ENCODE results near the gene TNXB.

TNXB gene

DNA sequence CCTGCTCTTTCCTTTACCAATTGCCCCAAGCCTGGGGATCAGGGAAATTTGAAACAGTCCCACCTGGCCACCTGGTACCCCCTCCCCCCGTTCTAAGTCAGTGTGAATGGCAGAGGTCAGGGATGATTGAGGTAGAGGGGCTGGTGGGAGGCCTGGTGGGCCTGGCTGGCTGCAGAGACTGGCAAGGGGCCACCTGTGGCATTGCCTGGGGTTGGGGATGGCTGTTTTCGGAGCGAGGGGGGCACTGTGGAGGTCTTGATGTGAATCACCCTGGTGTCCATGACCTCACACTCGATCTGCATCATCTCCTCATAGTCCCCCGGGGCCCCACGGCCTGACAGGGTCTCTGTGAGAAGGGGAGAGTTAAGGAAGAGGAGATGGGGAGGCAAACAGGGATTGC is 6.5 kb upstream of the TNXB start:
- TF ChIP-seq EZH2phosphoT487 (IDR thresholded peaks at IDR 0.05; ENCODE audit: low read depth) = no peak
- TF ChIP-seq, protein P1, sequence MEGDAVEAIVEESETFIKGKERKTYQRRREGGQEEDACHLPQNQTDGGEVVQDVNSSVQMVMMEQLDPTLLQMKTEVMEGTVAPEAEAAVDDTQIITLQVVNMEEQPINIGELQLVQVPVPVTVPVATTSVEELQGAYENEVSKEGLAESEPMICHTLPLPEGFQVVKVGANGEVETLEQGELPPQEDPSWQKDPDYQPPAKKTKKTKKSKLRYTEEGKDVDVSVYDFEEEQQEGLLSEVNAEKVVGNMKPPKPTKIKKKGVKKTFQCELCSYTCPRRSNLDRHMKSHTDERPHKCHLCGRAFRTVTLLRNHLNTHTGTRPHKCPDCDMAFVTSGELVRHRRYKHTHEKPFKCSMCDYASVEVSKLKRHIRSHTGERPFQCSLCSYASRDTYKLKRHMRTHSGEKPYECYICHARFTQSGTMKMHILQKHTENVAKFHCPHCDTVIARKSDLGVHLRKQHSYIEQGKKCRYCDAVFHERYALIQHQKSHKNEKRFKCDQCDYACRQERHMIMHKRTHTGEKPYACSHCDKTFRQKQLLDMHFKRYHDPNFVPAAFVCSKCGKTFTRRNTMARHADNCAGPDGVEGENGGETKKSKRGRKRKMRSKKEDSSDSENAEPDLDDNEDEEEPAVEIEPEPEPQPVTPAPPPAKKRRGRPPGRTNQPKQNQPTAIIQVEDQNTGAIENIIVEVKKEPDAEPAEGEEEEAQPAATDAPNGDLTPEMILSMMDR (IDR thresholded peaks at IDR 0.05; ENCODE audit: low read depth, low read length) = no peak
- no peak overlapping the region for H3K27ac ChIP-seq (ENCODE audit: low read length)

DNA sequence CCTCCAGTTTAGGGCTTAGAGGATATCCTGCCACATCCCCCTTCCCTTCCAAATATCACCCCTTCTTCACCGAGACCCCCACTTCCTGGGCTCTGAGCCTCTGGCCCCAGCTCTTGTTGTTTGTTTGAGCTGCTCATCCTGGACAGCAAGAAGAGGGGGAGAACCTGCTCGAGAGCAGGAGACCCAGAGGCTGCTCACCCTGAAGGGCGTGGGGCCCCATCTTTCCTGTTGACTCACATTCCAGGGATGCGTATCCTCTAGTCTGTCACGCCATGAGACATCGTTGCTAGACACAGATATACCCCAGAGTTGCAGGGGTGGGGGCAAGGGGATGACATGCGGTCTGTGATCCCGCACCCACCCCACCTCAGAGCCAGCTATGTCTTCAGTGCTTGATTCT is 5.7 kb upstream of the TNXB start:
- no peak overlapping the region for H2AFZ ChIP-seq (ENCODE audit: low read depth, low read length)
- H3K27me3 ChIP-seq (ENCODE audit: low read depth, low read length) = no peaks in the 10 kb centered on the region
- no peak for TF ChIP-seq EZH2phosphoT487 (IDR thresholded peaks at IDR 0.05; ENCODE audit: low read depth)
- TF ChIP-seq, protein P1 (IDR thresholded peaks at IDR 0.05; ENCODE audit: low read depth, low read length) = no peak
- H3K9me3 ChIP-seq (ENCODE audit: insufficient read depth, low read length) = no peaks in the 10 kb centered on the region
- H3K4me1 ChIP-seq (ENCODE audit: low read length) = no peaks in the 10 kb centered on the region; the same call in 1 of the 2 replicates
- H3K27ac ChIP-seq (ENCODE audit: low read length) = no peak overlapping the region
- H3K9ac ChIP-seq (ENCODE audit: low read length) = no peak overlapping the region
- H3K4me3 ChIP-seq (ENCODE audit: low read length) = no peak overlapping the region
- no peak overlapping the region for H3K4me2 ChIP-seq (ENCODE audit: low read length)
- no peaks in the 10 kb centered on the region for H4K20me1 ChIP-seq (ENCODE audit: insufficient read depth, low read length)
- H3K36me3 ChIP-seq (replicated peaks; ENCODE audit: low read depth, low read length) = peaks cover 6% of the 10 kb centered on the region
- H3K79me2 ChIP-seq (ENCODE audit: low read length) = no peaks in the 10 kb centered on the region

More for the DNA sequence above, 6.5 kb upstream of the TNXB start:
- no peak overlapping the region for H3K4me3 ChIP-seq (ENCODE audit: low read length)
- H3K4me2 ChIP-seq (ENCODE audit: low read length) = no peak overlapping the region
- no peaks in the 10 kb centered on the region for H3K27me3 ChIP-seq (ENCODE audit: low read depth, low read length)
- no peaks in the 10 kb centered on the region for H4K20me1 ChIP-seq (ENCODE audit: insufficient read depth, low read length)
- H3K4me1 ChIP-seq (ENCODE audit: low read length) = no peaks in the 10 kb centered on the region; the same call in 1 of the 2 replicates
- H3K36me3 ChIP-seq (replicated peaks; ENCODE audit: low read depth, low read length) = peaks cover 6% of the 10 kb centered on the region
- H2AFZ ChIP-seq (ENCODE audit: low read depth, low read length) = no peak overlapping the region
- H3K79me2 ChIP-seq (ENCODE audit: low read length) = no peaks in the 10 kb centered on the region
- H3K9ac ChIP-seq (ENCODE audit: low read length) = no peak overlapping the region
- no peaks in the 10 kb centered on the region for H3K9me3 ChIP-seq (ENCODE audit: insufficient read depth, low read length)

DNA sequence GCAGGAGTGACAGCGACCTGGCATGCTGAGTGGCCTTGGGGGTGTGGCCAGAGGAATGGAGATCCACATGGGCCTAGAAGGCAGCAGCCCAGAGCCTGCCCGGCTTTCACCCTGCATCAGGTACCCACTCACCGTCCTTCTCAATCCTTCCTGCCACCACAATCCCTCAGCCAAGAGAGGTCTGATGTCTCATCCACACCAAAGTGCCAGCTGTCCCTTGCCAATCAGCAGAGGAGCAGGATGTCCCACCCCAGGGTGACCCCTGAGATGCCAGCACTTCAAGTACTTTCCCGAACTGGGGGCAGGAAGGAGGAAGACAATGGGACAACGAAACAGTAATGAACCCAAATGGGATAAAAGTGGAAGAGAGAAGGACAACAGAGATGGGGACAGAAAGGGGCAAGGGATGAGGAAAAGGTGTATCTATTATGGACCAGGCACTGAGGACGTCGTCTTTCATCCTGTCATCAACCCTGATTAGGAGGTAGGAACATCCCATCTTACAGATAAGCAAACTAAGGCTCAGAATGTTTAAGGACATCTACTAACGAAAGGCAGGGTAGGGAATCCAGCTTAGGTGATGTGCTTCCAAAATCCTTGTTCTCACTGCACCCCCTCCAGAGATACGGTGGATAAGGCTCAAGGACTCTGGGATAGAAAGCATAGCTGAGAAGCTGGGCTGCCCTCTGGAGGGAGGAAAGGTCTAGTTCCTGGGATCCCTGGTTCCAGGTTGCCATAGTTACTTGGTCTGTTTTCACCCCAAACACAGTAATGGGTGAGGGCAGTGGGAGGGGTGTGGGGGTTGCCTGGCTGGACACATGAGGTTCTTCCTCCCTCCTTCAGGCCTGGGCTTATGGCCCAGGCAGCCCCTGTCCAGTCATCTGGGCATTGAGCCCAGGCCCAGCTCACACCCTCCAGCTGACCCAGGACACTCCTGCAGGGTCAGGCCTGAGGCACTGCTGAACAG is 4.5 kb upstream of the TNXB start:
- Histone ChIP-seq H3K79me2 (ENCODE audit: low read length) (no peaks in the 10 kb centered on the region), H2AFZ (ENCODE audit: low read depth, low read length) (no peak overlapping the region), H3K4me1 (ENCODE audit: low read length) (no peaks in the 10 kb centered on the region), H3K27ac (ENCODE audit: low read length) (no peak overlapping the region), H3K36me3 (replicated peaks; ENCODE audit: low read depth, low read length) (peaks cover 5% of the 10 kb centered on the region), H3K4me3 (ENCODE audit: low read length) (no peak overlapping the region), H3K4me2 (ENCODE audit: low read length) (no peak overlapping the region), H4K20me1 (ENCODE audit: insufficient read depth, low read length) (no peaks in the 10 kb centered on the region), H3K9ac (ENCODE audit: low read length) (no peak overlapping the region), H3K27me3 (ENCODE audit: low read depth, low read length) (no peaks in the 10 kb centered on the region), H3K9me3 (ENCODE audit: insufficient read depth, low read length) (no peaks in the 10 kb centered on the region)
- TF ChIP-seq EZH2phosphoT487 (IDR thresholded peaks at IDR 0.05; ENCODE audit: low read depth) = no peak
- TF ChIP-seq, protein P1 (IDR thresholded peaks at IDR 0.05; ENCODE audit: low read depth, low read length) = no peak

DNA sequence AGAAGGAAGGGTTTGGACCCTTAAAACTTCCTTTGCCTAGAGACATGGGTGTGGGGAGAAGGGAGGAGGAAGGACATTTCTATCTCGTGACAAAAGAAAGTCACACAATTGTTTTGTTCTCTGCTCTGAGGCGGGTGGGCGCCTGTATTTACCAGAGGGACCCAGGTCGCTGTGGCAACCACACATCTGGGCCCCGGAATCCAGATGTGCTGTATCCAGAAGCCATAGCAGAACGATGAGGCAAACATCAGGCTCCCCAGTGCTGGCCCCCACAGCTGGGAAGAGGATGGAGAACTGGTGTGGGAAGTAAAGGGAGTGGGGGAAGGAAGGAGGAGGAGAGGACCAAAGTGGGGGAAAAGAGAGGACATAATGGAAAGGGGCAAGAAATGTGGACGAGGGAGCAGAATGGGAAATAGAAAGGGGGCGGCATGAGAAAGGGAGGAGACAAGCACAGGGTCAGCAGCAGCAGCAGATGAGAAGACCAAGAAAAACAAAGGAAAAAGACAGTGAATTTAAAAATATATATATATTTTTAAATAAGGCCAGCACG is 3.4 kb upstream of the TNXB start:
- Histone ChIP-seq H3K27ac (ENCODE audit: low read length) (no peak overlapping the region), H3K4me3 (ENCODE audit: low read length) (no peak overlapping the region), H3K27me3 (ENCODE audit: low read depth, low read length) (no peaks in the 10 kb centered on the region), H3K79me2 (ENCODE audit: low read length) (no peaks in the 10 kb centered on the region), H4K20me1 (ENCODE audit: insufficient read depth, low read length) (no peaks in the 10 kb centered on the region), H3K4me1 (ENCODE audit: low read length) (no peaks in the 10 kb centered on the region), H3K9ac (ENCODE audit: low read length) (no peak overlapping the region), H3K9me3 (ENCODE audit: insufficient read depth, low read length) (no peaks in the 10 kb centered on the region), H3K36me3 (replicated peaks; ENCODE audit: low read depth, low read length) (peaks cover 3% of the 10 kb centered on the region), H3K4me2 (ENCODE audit: low read length) (no peak overlapping the region), H2AFZ (ENCODE audit: low read depth, low read length) (no peak overlapping the region)
- TF ChIP-seq EZH2phosphoT487 (IDR thresholded peaks at IDR 0.05; ENCODE audit: low read depth) = no peak
- TF ChIP-seq, protein P1 (IDR thresholded peaks at IDR 0.05; ENCODE audit: low read depth, low read length) = no peak

Data from OCI-LY3 (cell line).